CD14-positive monocyte (primary cell): ENCODE measurements around the gene GLIS2. TPM values are rescaled to one million over a fixed set of nuclear protein-coding genes. Genes with fewer than 3 reads are reported as not detected.
A peak's percentile ranks its signal among the peaks of the same experiment; 100 is the strongest.

Experiments
- DNase-seq, 3 donors: peaks; one replicate each; pipeline ENCODE4 v3.0.0-alpha.2; 2011 to 2022
- H2AFZ ChIP-seq: 2 replicates; pipeline ENCODE4 v1.6.0; 2012; ENCODE audit warnings: mild to moderate bottlenecking, low read depth, low read length, inconsistent platforms; ENCODE audit not compliant: insufficient read depth, poor library complexity, severe bottlenecking
- H3K27ac ChIP-seq, 2 donors: 1 replicate in 1 of 2; 2 replicates in 1 of 2; pipeline ENCODE4 v1.5.1; 2012 to 2013; ENCODE audit warnings: low read length in 2 of 2, control low read depth in 1 of 2, inconsistent platforms in 1 of 2, low read depth in 1 of 2, mild to moderate bottlenecking in 1 of 2
- H3K27me3 ChIP-seq, 2 donors: one replicate each; pipeline versions ENCODE4 v1.6.0 to v1.6.1; 2011 to 2013; ENCODE audit warnings: low read length in 2 of 2; ENCODE audit not compliant: control insufficient read depth in 2 of 2, insufficient read depth in 2 of 2
- H3K36me3 ChIP-seq, 2 donors: replicated peaks in 1 of 2; 1 replicate in 1 of 2; 2 replicates in 1 of 2; pipeline versions ENCODE4 v1.5.1 to v1.6.1; 2012 to 2013; ENCODE audit warnings: low read length in 2 of 2, control low read depth in 1 of 2, inconsistent platforms in 1 of 2, mild to moderate bottlenecking in 1 of 2; ENCODE audit not compliant: insufficient read depth in 2 of 2, control insufficient read depth in 1 of 2
- H3K4me1 ChIP-seq, 2 donors: 1 replicate in 1 of 2; 2 replicates in 1 of 2; pipeline versions ENCODE4 v1.5.1 to v1.6.1; 2012 to 2013; ENCODE audit warnings: low read length in 2 of 2, control low read depth in 1 of 2, inconsistent platforms in 1 of 2, mild to moderate bottlenecking in 1 of 2, moderate library complexity in 1 of 2; ENCODE audit not compliant: insufficient read depth in 2 of 2, control insufficient read depth in 1 of 2
- H3K4me2 ChIP-seq: replicated peaks from 2 replicates; pipeline ENCODE3; 2012; ENCODE audit warnings: low read length, moderate library complexity, mild to moderate bottlenecking; ENCODE audit not compliant: poor library complexity, severe bottlenecking; ENCODE audit errors: extremely low read depth
- H3K4me3 ChIP-seq, 3 experiments: fragments of 200-600 bp in 1 of 3; sonication (generic) in 1 of 3; replicated peaks in 1 of 3; 1 replicate in 2 of 3; 2 replicates in 1 of 3; pipeline ENCODE4 v1.5.1; 2011 to 2013; ENCODE audit warnings: low read length in 3 of 3, mild to moderate bottlenecking in 3 of 3, control low read depth in 2 of 3, low read depth in 2 of 3, inconsistent platforms in 1 of 3, moderate library complexity in 1 of 3
- H3K79me2 ChIP-seq: 2 replicates; pipeline ENCODE4 v1.6.0; 2012; ENCODE audit warnings: mild to moderate bottlenecking, control low read depth, inconsistent platforms, low read length, moderate library complexity; ENCODE audit not compliant: insufficient read depth
- H3K9ac ChIP-seq: 2 replicates; pipeline ENCODE4 v1.6.0; 2017; ENCODE audit warnings: low read length, mild to moderate bottlenecking; ENCODE audit not compliant: insufficient read depth, poor library complexity, severe bottlenecking
- H3K9me3 ChIP-seq, 2 donors: replicated peaks in 1 of 2; 1 replicate in 1 of 2; 2 replicates in 1 of 2; pipeline versions ENCODE4 v1.5.1 to v1.6.1; 2012 to 2013; ENCODE audit warnings: low read length in 2 of 2, control low read depth in 1 of 2; ENCODE audit not compliant: control insufficient read depth in 1 of 2, insufficient read depth in 1 of 2
- H4K20me1 ChIP-seq: 2 replicates; pipeline ENCODE4 v1.6.0; 2012; ENCODE audit warnings: mild to moderate bottlenecking, low read length, control low read depth, moderate library complexity; ENCODE audit not compliant: insufficient read depth
- H3K27ac Mint-ChIP-seq, 7 donors: one replicate each; pipeline ENCODE4 v1.8.0; 2020; ENCODE audit warnings: mild to moderate bottlenecking in 7 of 7, mixed read lengths in 7 of 7, moderate library complexity in 6 of 7, inconsistent platforms in 2 of 7
- H3K27me3 Mint-ChIP-seq, 3 donors: one replicate each; pipeline ENCODE4 v1.8.0; 2021 to 2022; ENCODE audit warnings: low read depth in 3 of 3, mild to moderate bottlenecking in 3 of 3, mixed read lengths in 3 of 3, moderate library complexity in 3 of 3, inconsistent platforms in 1 of 3
- H3K36me3 Mint-ChIP-seq, 2 donors: one replicate each; pipeline ENCODE4 v1.8.0; 2020; ENCODE audit warnings: mixed read lengths in 2 of 2, inconsistent platforms in 1 of 2, mild to moderate bottlenecking in 1 of 2
- H3K4me1 Mint-ChIP-seq: one replicate; pipeline ENCODE4 v1.8.0; 2020; ENCODE audit warnings: mild to moderate bottlenecking, mixed read lengths
- H3K4me3 Mint-ChIP-seq, 2 donors: one replicate each; pipeline ENCODE4 v1.8.0; 2020; ENCODE audit warnings: mild to moderate bottlenecking in 2 of 2, mixed read lengths in 2 of 2, moderate library complexity in 1 of 2
- H3K9me3 Mint-ChIP-seq, 7 donors: one replicate each; pipeline ENCODE4 v1.8.0; 2020 to 2022; ENCODE audit warnings: mixed read lengths in 7 of 7, mild to moderate bottlenecking in 6 of 7, moderate library complexity in 6 of 7, inconsistent platforms in 2 of 7
- CTCF ChIP-seq: fragments of 200-600 bp; IDR thresholded peaks from one replicate; pipeline ENCODE4 v1.8.0; 2022; ENCODE audit warnings: antibody characterized with exemption, mild to moderate bottlenecking
- WGBS: methylation state at CpG from one replicate; pipeline ENCODE4 v1.1.5; 2013; ENCODE audit warnings: missing lambda C conversion rate; ENCODE audit not compliant: insufficient coverage; 5-methylcytosine and 5-hydroxymethylcytosine counted together
- intact Hi-C, 2 donors: fragments of 100-400 bp; cut with micrococcal nuclease; formaldehyde crosslinking; loops; one replicate each; pipeline versions ENCODE4 v1.15.0 to v1.15.1; 2023
- polyA plus RNA-seq, 3 donors: library from polyadenylated mRNA; depleted of rRNA in 1 of 3; unstranded in 2 of 3; stranded (reverse) in 1 of 3; fragments of 300-500 nt in 2 of 3; fragments of >200 nt in 1 of 3; fragmentation: Illumina TruSeq in 2 of 3; gene quantifications; 1 replicate in 2 of 3; 2 replicates in 1 of 3; pipeline ENCODE4 v1.2.3, GENCODE V29; 2012 to 2021

Gene GLIS2
- polyA plus RNA-seq, 3 donors: 0.03 TPM; not detected in 2

GRCh38 chr16:4384509-4384942, 68.7 kb downstream of the GLIS2 start:
- intact Hi-C loops: no loop called here
- no peak for DNase-seq
- H3K4me1 ChIP-seq: no peaks in the 10 kb centered on the region
- Mint-ChIP-seq H3K4me1 (no peaks in the 10 kb centered on the region), H3K27ac (no peak overlapping the region), H3K36me3 (peaks cover 40 to 85% of the 10 kb centered on the region in 2 donors), H3K27me3 (no peaks in the 10 kb centered on the region), H3K9me3 (no peaks in the 10 kb centered on the region), H3K4me3 (no peak overlapping the region)
- no peak overlapping the region for H2AFZ ChIP-seq
- no peaks in the 10 kb centered on the region for H3K79me2 ChIP-seq
- no peak overlapping the region for H3K27ac ChIP-seq
- H4K20me1 ChIP-seq: peaks cover 98% of the 10 kb centered on the region
- no peaks in the 10 kb centered on the region for H3K27me3 ChIP-seq
- H3K4me3 ChIP-seq: no peak overlapping the region
- H3K36me3 ChIP-seq: peaks cover 90 to 94% of the 10 kb centered on the region in 2 donors
- 73% methylated on average over 12 of the region's 20 CpGs for WGBS
- no peak overlapping the region for H3K9ac ChIP-seq
- H3K9me3 ChIP-seq: no peaks in the 10 kb centered on the region
- TF ChIP-seq CTCF: no peak
- H3K4me2 ChIP-seq: no peak overlapping the region

GRCh38 chr16:4385066-4385788, 69.4 kb downstream of the GLIS2 start:
- peaks cover 95 to 99% of the 10 kb centered on the region in 2 donors for H3K36me3 ChIP-seq
- WGBS: 92% methylated on average over 12 of the region's 20 CpGs
- H3K9ac ChIP-seq: no peak overlapping the region
- no peak overlapping the region for H3K4me2 ChIP-seq
- H3K79me2 ChIP-seq: no peaks in the 10 kb centered on the region
- H3K9me3 ChIP-seq: no peaks in the 10 kb centered on the region
- H4K20me1 ChIP-seq: peaks cover 100% of the 10 kb centered on the region
- DNase-seq: no peak
- intact Hi-C loops: no loop called here
- no peak overlapping the region for H3K27ac ChIP-seq
- TF ChIP-seq CTCF: no peak
- H3K4me1 Mint-ChIP-seq: no peaks in the 10 kb centered on the region
- H3K27me3 Mint-ChIP-seq: no peaks in the 10 kb centered on the region
- H2AFZ ChIP-seq: no peak overlapping the region
- no peaks in the 10 kb centered on the region for H3K9me3 Mint-ChIP-seq
- peaks cover 46 to 86% of the 10 kb centered on the region in 2 donors for H3K36me3 Mint-ChIP-seq
- H3K4me3 Mint-ChIP-seq: no peak overlapping the region
- H3K4me1 ChIP-seq: no peaks in the 10 kb centered on the region
- peak overlapping the region in 2 of 7 donors; percentile 63 to 69 for H3K27ac Mint-ChIP-seq
- no peak overlapping the region for H3K4me3 ChIP-seq
- H3K27me3 ChIP-seq: no peaks in the 10 kb centered on the region
